Mucosa of descending colon (tissue), 3 donors: ENCODE data around the gene SDR42E2. TPM values are rescaled to one million over a fixed set of nuclear protein-coding genes. Genes with fewer than 3 reads are reported as not detected.
A peak's percentile ranks its signal among the peaks of the same experiment; 100 is the strongest.

Source experiments
- ATAC-seq: fragments of 200-7000 bp; cut with Tn5 transposase; one replicate; pipeline ENCODE4 v1.9.1; 2020; ENCODE audit warnings: mild to moderate bottlenecking, moderate library complexity
- DNase-seq, 3 donors: peaks; one replicate each; pipeline ENCODE4 v3.0.0-alpha.2; 2020
- H3K36me3 ChIP-seq: fragments of 200-600 bp; one replicate; pipeline ENCODE4 v1.8.0; 2021; ENCODE audit warnings: low read depth, mild to moderate bottlenecking
- H3K4me1 ChIP-seq: fragments of 200-600 bp; one replicate; pipeline ENCODE4 v1.8.0; 2021; ENCODE audit warnings: low read depth, mild to moderate bottlenecking
- H3K4me3 ChIP-seq: fragments of 200-600 bp; one replicate; pipeline ENCODE4 v1.8.0; 2021; ENCODE audit warnings: mild to moderate bottlenecking
- H3K9me3 ChIP-seq: fragments of 200-600 bp; one replicate; pipeline ENCODE4 v1.8.0; 2021; ENCODE audit warnings: mild to moderate bottlenecking
- CTCF ChIP-seq: fragments of 200-600 bp; IDR thresholded peaks from one replicate; pipeline ENCODE4 v1.8.0; 2022; ENCODE audit warnings: antibody characterized with exemption, mild to moderate bottlenecking
- intact Hi-C, 2 donors: fragments of 100-400 bp; cut with DNase I in 1 of 2; cut with micrococcal nuclease in 1 of 2; formaldehyde crosslinking; loops; one replicate each; pipeline versions ENCODE4 v1.11.0 to v1.11.1; 2022; cut with DNase I, micrococcal nuclease
- total RNA-seq, 3 donors: library from RNA; stranded (reverse); fragmentation: NEBNext Ultra II Directional in 2 of 3; extraction: Animal tissue kit (Norgen Biotek cat#: 25700) in 2 of 3; gene quantifications; one replicate each; pipeline versions ENCODE4 v1.2.1 to v1.2.4, GENCODE V29; 2021 to 2023
- donor health status: DM: no; HTN: no; CAD: no; lungs with moderate emphysema.
- donor health status: DM: no; HTN: no; CAD: no.
- donor health status: DM: no; HTN: yes; CAD: no.

The SDR42E2 gene
- total RNA-seq, 3 donors from 2014 or later, result not detected

- ATAC-seq, result peak; percentile 51
- intact Hi-C loops, result no loop called here
- no peaks in the 10 kb centered on the region for H3K36me3 ChIP-seq
- peaks cover 19% of the 10 kb centered on the region for H3K4me1 ChIP-seq
- DNase-seq, result peak; percentile 83 to 89 (median 83)
- peak overlapping the region; percentile 62 for H3K4me3 ChIP-seq
- no peak for TF ChIP-seq CTCF
- no peaks in the 10 kb centered on the region for H3K9me3 ChIP-seq
Observed at GRCh38 chr16:22206842-22207714, 44.8 kb downstream of the SDR42E2 start.

- Histone ChIP-seq H3K9me3 (no peaks in the 10 kb centered on the region), H3K4me3 (no peak overlapping the region), H3K36me3 (no peaks in the 10 kb centered on the region), H3K4me1 (peaks cover 23% of the 10 kb centered on the region)
- no peak for DNase-seq
- intact Hi-C loops, result no loop called here
- TF ChIP-seq CTCF, result no peak
- no peak for ATAC-seq
Observed at GRCh38 chr16:22207715-22208360, 45.5 kb downstream of the SDR42E2 start.

- Histone ChIP-seq H3K4me1 (peaks cover 24% of the 10 kb centered on the region), H3K36me3 (no peaks in the 10 kb centered on the region), H3K4me3 (no peak overlapping the region), H3K9me3 (no peaks in the 10 kb centered on the region)
- DNase-seq, result no peak
- intact Hi-C loops, result no loop called here
- TF ChIP-seq CTCF, result no peak
- no peak for ATAC-seq
Observed at GRCh38 chr16:22210285-22210684, 48.0 kb downstream of the SDR42E2 start.

GRCh38 chr16:22210854-22211253 lies 48.5 kb downstream of the SDR42E2 start:
- no peak overlapping the region for H3K4me3 ChIP-seq
- peaks cover 19% of the 10 kb centered on the region for H3K4me1 ChIP-seq
- H3K36me3 ChIP-seq, result no peaks in the 10 kb centered on the region
- TF ChIP-seq CTCF, result no peak
- ATAC-seq (no peak), DNase-seq (no peak)
- intact Hi-C loops, result no loop called here
- H3K9me3 ChIP-seq, result no peaks in the 10 kb centered on the region

GRCh38 chr16:22213236-22213635 lies 50.9 kb downstream of the SDR42E2 start:
- no peak overlapping the region for H3K4me3 ChIP-seq
- intact Hi-C loops, result no loop called here
- H3K4me1 ChIP-seq, result peaks cover 12% of the 10 kb centered on the region
- DNase-seq (no peak), ATAC-seq (no peak)
- no peaks in the 10 kb centered on the region for H3K9me3 ChIP-seq
- H3K36me3 ChIP-seq, result no peaks in the 10 kb centered on the region
- no peak for TF ChIP-seq CTCF
